GM12878 (cell line): Measurements from ENCODE around the gene RHBDF2. TPM values are rescaled to one million over a fixed set of nuclear protein-coding genes. Genes with fewer than 3 reads are reported as not detected.

Experiments
- ATAC-seq: fragments of 200-7000 bp; cut with Tn5 transposase; 3 replicates; pipeline ENCODE4 v1.9.1; 2020; ENCODE audit warnings: mild to moderate bottlenecking, moderate library complexity
- BruUV-seq: library from RNA; stranded (reverse); fragments of 400-500 nt; replicated peaks from 2 replicates; lab custom pipeline; 2021; lab: Mats Ljungman, UMichigan
- CTCF ChIA-PET: fragments of 300-600 bp; sonication (Branson Sonifier 250); formaldehyde crosslinking; extraction: SDS; loops from one replicate; lab custom pipeline; 2021; ENCODE audit warnings: inconsistent platforms; lab: Yijun Ruan, JAX
- POLR2A ChIA-PET: fragments of 350-600 bp; formaldehyde crosslinking; extraction: SDS; loops from one replicate; lab custom pipeline; 2021; ENCODE audit warnings: inconsistent platforms; lab: Charles Lee
- RAD21 ChIA-PET: fragments of 300-600 bp; sonication (Branson Sonifier 250); formaldehyde crosslinking; loops from one replicate; lab custom pipeline; 2023; ENCODE audit warnings: antibody characterized with exemption; ENCODE audit not compliant: unreplicated experiment; lab: Charles Lee
- SMC1A ChIA-PET: fragments of 300-600 bp; sonication (Branson Sonifier 250); formaldehyde crosslinking; loops from one replicate; lab custom pipeline; 2023; ENCODE audit not compliant: unreplicated experiment, uncharacterized antibody; lab: Charles Lee
- DNase-seq: peaks from one replicate; pipeline ENCODE4 v3.0.0-alpha.2; 2011; ENCODE audit warnings: low read depth, low spot score
- FAIRE-seq: peaks from 3 replicates; lab custom pipeline; 2011; peaks lifted over from hg19 to GRCh38; lab: Jason Lieb, UNC
- H2AFZ ChIP-seq: 2 replicates; pipeline ENCODE4 v1.6.0; 2011; ENCODE audit warnings: low read depth, low read length, control low read depth; ENCODE audit not compliant: control insufficient read depth
- H3K27ac ChIP-seq: 2 replicates; pipeline ENCODE4 v1.5.1; 2011; ENCODE audit warnings: control low read depth; ENCODE audit not compliant: control insufficient read depth, insufficient read depth
- H3K27me3 ChIP-seq, 2 experiments: replicated peaks in 1 of 2; 2 replicates each; pipeline versions ENCODE4 v1.6.0 to v1.6.1; 2011; ENCODE audit warnings: low read length in 1 of 2; ENCODE audit not compliant: control insufficient read depth in 2 of 2, insufficient read depth in 2 of 2
- H3K36me3 ChIP-seq, 2 experiments: 2 replicates each; pipeline ENCODE4 v1.5.1; 2011; ENCODE audit warnings: low read length in 1 of 2; ENCODE audit not compliant: control insufficient read depth in 2 of 2, insufficient read depth in 2 of 2
- H3K4me1 ChIP-seq: 2 replicates; pipeline ENCODE4 v1.6.1; 2011; ENCODE audit warnings: mild to moderate bottlenecking, low read length, moderate library complexity, mixed read lengths; ENCODE audit not compliant: control insufficient read depth, insufficient read depth
- H3K4me2 ChIP-seq: 2 replicates; pipeline ENCODE4 v1.6.0; 2011; ENCODE audit warnings: control low read depth; ENCODE audit not compliant: control insufficient read depth, insufficient read depth
- H3K4me3 ChIP-seq: fragments of 200-600 bp; sonication (generic); 2 replicates; pipeline ENCODE4 v1.5.1; 2016
- H3K79me2 ChIP-seq: 2 replicates; pipeline ENCODE4 v1.6.0; 2011; ENCODE audit warnings: low read length; ENCODE audit not compliant: control insufficient read depth, insufficient read depth
- H3K9ac ChIP-seq: 2 replicates; pipeline ENCODE4 v1.8.0; 2011; ENCODE audit warnings: low read length, control low read depth, mixed read lengths; ENCODE audit not compliant: control insufficient read depth, insufficient read depth
- H3K9me3 ChIP-seq: replicated peaks from 3 replicates; pipeline ENCODE4 v1.5.1; 2011; ENCODE audit warnings: mild to moderate bottlenecking, low read length; ENCODE audit not compliant: control insufficient read depth, insufficient read depth
- H4K20me1 ChIP-seq: 2 replicates; pipeline ENCODE4 v1.6.0; 2011; ENCODE audit not compliant: control insufficient read depth, insufficient read depth
- CBX3 ChIP-seq: fragments of 200-600 bp; sonication (generic); IDR thresholded peaks from 2 replicates; pipeline ENCODE4 v1.6.1; 2016; ENCODE audit warnings: low read depth, borderline replicate concordance
- CHD4 ChIP-seq: fragments of 200-600 bp; sonication (generic); IDR thresholded peaks from 2 replicates; pipeline ENCODE4 v1.6.1; 2016; ENCODE audit warnings: mild to moderate bottlenecking
- CREM ChIP-seq: IDR thresholded peaks from 2 replicates; pipeline ENCODE4 v1.6.1; 2014; ENCODE audit warnings: antibody characterized with exemption, low read depth
- EED ChIP-seq: sonication (generic); IDR thresholded peaks from 2 replicates; pipeline ENCODE4 v1.6.1; 2016; ENCODE audit warnings: antibody characterized with exemption, low read depth
- JUND ChIP-seq: IDR thresholded peaks from 2 replicates; pipeline ENCODE4 v1.6.1; 2012; ENCODE audit warnings: low read depth, mild to moderate bottlenecking, low read length, improper control_type of control experiment, moderate library complexity
- MEF2B ChIP-seq: fragments of 450-650 bp; IDR thresholded peaks from 2 replicates; pipeline ENCODE4 v1.6.1; 2018; ENCODE audit warnings: mild to moderate bottlenecking, moderate library complexity; ENCODE audit not compliant: partially characterized antibody, poor library complexity, severe bottlenecking
- NFYB ChIP-seq: IDR thresholded peaks from 2 replicates; pipeline ENCODE4 v1.6.1; 2011; ENCODE audit warnings: low read depth, mild to moderate bottlenecking, low read length, improper control_type of control experiment, moderate library complexity; ENCODE audit not compliant: insufficient read depth
- PAX5 ChIP-seq: IDR thresholded peaks from 2 replicates; pipeline ENCODE4 v1.6.1; 2011; ENCODE audit warnings: low read depth, low read length, borderline replicate concordance
- PAX8 ChIP-seq: fragments of 450-650 bp; IDR thresholded peaks from 2 replicates; pipeline ENCODE4 v1.6.1; 2017; ENCODE audit warnings: mild to moderate bottlenecking, moderate library complexity
- RELA ChIP-seq: fragments of 450-650 bp; IDR thresholded peaks from 2 replicates; pipeline ENCODE4 v1.8.0; 2014; ENCODE audit warnings: borderline replicate concordance; ENCODE audit not compliant: partially characterized antibody
- TCF3 ChIP-seq: IDR thresholded peaks from 2 replicates; pipeline ENCODE4 v1.6.1; 2012; ENCODE audit warnings: low read depth, mild to moderate bottlenecking, low read length, borderline replicate concordance; ENCODE audit not compliant: insufficient read depth
- WGBS: methylation state at CpG from one replicate; pipeline ENCODE4 v1.1.6; 2016; ENCODE audit warnings: low lambda C conversion rate; ENCODE audit not compliant: insufficient replicate concordance, insufficient coverage; ENCODE audit errors: missing lambda C conversion rate; 5-methylcytosine and 5-hydroxymethylcytosine counted together
- in situ Hi-C: fragments of 300-500 bp; cut with MboI; formaldehyde crosslinking; loops from 9 replicates; pipeline ENCODE4 v1.14.3; 2018; ENCODE audit warnings: mixed read lengths
- intact Hi-C: fragments of 100-400 bp; cut with micrococcal nuclease; formaldehyde crosslinking; loops from one replicate; pipeline ENCODE4 v1.14.2; 2022; ENCODE audit not compliant: unreplicated experiment
- polyA plus RNA-seq, 11 experiments: library from polyadenylated mRNA; depleted of rRNA in 4 of 11; unstranded in 6 of 11; stranded (reverse) in 5 of 11; fragments of >200 nt; fragmentation: Nextera tagmentation in 4 of 11; fragmentation: Illumina TruSeq in 1 of 11; extraction: Ambion mirVana in 4 of 11; extraction: Trizol in 1 of 11; gene quantifications; 1 replicate in 1 of 11; 2 replicates in 10 of 11; pipeline versions ENCODE4 v1.2.1 to v1.2.3, GENCODE V29; 2011 to 2016; ENCODE audit warnings: inconsistent platforms in 2 of 11, missing spikeins in 2 of 11, low read depth in 1 of 11
- total RNA-seq, 4 experiments: library from RNA; depleted of rRNA in 3 of 4; stranded (reverse); fragments of >200 nt in 3 of 4; fragmentation: Illumina TruSeq in 1 of 4; extraction: Trizol in 1 of 4; gene quantifications; 2 replicates each; pipeline versions ENCODE4 v1.2.1 to v1.2.3, GENCODE V29; 2013 to 2021
- TF ChIP-seq, protein P1 (sequence below): IDR thresholded peaks from 2 replicates; pipeline ENCODE4 v1.6.1; 2011; ENCODE audit warnings: low read depth, mild to moderate bottlenecking, low read length, moderate library complexity, borderline replicate concordance; ENCODE audit errors: extremely low read depth
- TF ChIP-seq, protein P2 (sequence below): fragments of 450-650 bp; formaldehyde crosslinking; IDR thresholded peaks from 2 replicates; pipeline ENCODE4 v1.5.0; 2022; ENCODE audit warnings: mild to moderate bottlenecking, missing genetic modification characterization

The RHBDF2 gene
- total and polyA plus RNA-seq, 10 of the 15 experiments (the other 5 are each of a cell fraction or from before 2014, with no cell fraction given): 0.97 to 43.0 (median 18.7) TPM

DNA sequence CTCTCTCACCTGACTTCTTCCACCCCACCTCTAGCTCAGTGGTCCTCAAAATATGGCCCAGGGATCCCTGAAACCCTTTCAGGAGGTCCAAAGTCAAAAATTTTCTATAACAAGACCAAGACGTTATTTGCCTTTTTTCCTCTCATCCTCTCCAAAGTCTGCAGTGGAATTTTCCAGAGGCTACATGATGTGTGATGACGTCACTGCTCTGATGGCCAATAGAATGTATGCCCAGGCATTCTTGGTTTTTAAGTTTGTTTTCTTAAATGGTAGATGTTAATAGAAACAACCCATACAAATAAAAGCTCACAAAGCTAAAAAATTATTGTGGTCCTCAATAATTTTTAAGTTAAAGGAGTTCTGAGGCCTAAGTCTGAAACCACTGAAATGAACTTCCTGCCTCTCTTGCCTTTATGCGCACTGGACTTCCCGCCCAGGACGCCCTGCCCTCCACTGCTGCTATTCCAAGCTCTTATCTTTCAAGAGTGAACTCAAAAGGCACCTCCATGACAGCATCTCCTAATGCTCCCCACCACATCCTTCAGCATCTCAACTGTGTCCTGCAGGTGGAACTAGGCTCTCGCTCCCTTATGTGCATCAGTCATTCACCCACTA, 61.8 kb downstream of the RHBDF2 start:
- ATAC-seq: no peak
- WGBS: 84% methylated on average over 6 of the region's 6 CpGs
- no peak for FAIRE-seq
- Histone ChIP-seq H3K36me3 (peaks cover 0 to 8% of the 10 kb centered on the region in 2 experiments; a peak in 2 of 4 replicates), H3K9me3 (no peaks in the 10 kb centered on the region), H3K27me3 (no peaks in the 10 kb centered on the region), H3K79me2 (peaks cover 52% of the 10 kb centered on the region), H3K27ac (no peak overlapping the region), H3K4me2 (no peak overlapping the region), H3K4me3 (no peak overlapping the region), H4K20me1 (no peaks in the 10 kb centered on the region), H3K9ac (no peak overlapping the region), H3K4me1 (peaks cover 39% of the 10 kb centered on the region), H2AFZ (no peak overlapping the region)
- BruUV-seq: no TSS peak
- SMC1A ChIA-PET: interaction anchor here (1.6 to 1.8 kb wide), 2 partner anchors 9 to 28 kb away, joined by 3 to 5 read pairs; partner anchors contain the start of gene AANAT
- in situ Hi-C loops: no loop called here
- intact Hi-C loops: no loop called here
- CTCF ChIA-PET: interaction anchor here (1.3 kb wide), 1 partner anchor 18 kb away, joined by 5 read pairs; no protein-coding TSS in a partner anchor
- TF ChIP-seq, protein P1, sequence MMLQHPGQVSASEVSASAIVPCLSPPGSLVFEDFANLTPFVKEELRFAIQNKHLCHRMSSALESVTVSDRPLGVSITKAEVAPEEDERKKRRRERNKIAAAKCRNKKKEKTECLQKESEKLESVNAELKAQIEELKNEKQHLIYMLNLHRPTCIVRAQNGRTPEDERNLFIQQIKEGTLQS: no peak
- TF ChIP-seq TCF3 (no peak), JUND (no peak), NFYB (no peak)
- POLR2A ChIA-PET: interaction anchor here (1.6 kb wide), 1 partner anchor 9 kb away, joined by 4 read pairs; no protein-coding TSS in a partner anchor
- RAD21 ChIA-PET: no interaction called here
- DNase-seq: no peak

DNA sequence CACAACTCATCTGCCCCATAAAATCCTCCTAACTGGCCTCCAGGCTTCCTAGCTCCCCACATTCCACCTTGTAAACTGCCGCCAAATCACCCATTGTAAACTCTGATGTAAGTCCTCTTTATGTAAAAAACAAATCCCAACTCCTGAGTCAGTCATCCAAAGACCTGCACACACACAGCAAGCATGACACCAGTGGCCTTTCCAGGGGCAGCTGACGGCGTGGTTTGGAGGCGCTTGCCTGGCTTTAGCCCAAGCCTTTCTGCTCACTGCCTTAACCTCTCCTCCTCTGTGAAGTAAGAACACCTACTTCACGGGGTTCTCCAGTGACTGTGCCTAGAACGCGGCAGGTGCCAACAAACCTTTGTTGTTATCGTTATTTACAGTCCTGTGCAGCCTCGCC, 62.3 kb downstream of the RHBDF2 start:
- WGBS: 86% methylated on average over 9 of the region's 9 CpGs
- no peak for ATAC-seq
- in situ Hi-C loops: no loop called here
- ChIA-PET CTCF (interaction anchor here (0.6 to 1.3 kb wide), 2 partner anchors 9 to 19 kb away, joined by 3 to 5 read pairs; no protein-coding TSS in a partner anchor), SMC1A (interaction anchor here (0.6 to 1.8 kb wide), 3 partner anchors 10 to 42 kb away, joined by 3 to 5 read pairs (median 3); partner anchors contain the start of gene AANAT), POLR2A (interaction anchor here (1.6 kb wide), 1 partner anchor 9 kb away, joined by 4 read pairs; no protein-coding TSS in a partner anchor), RAD21 (no interaction called here)
- Histone ChIP-seq H3K9me3 (no peaks in the 10 kb centered on the region), H3K36me3 (peaks cover 0 to 8% of the 10 kb centered on the region in 2 experiments; a peak in 2 of 4 replicates), H3K4me2 (no peak overlapping the region), H3K4me3 (no peak overlapping the region), H4K20me1 (no peaks in the 10 kb centered on the region), H3K27me3 (no peaks in the 10 kb centered on the region), H3K79me2 (peaks cover 51% of the 10 kb centered on the region), H3K9ac (no peak overlapping the region), H3K27ac (no peak overlapping the region), H2AFZ (no peak overlapping the region), H3K4me1 (peaks cover 34% of the 10 kb centered on the region)
- intact Hi-C loops: no loop called here
- FAIRE-seq: no peak
- BruUV-seq: no TSS peak
- DNase-seq: no peak
- TF ChIP-seq CHD4 (no peak), CREM (no peak), MEF2B (no peak), PAX5 (no peak), PAX8 (no peak), RELA (no peak), CBX3 (no peak), EED (no peak)
- TF ChIP-seq, protein P2, sequence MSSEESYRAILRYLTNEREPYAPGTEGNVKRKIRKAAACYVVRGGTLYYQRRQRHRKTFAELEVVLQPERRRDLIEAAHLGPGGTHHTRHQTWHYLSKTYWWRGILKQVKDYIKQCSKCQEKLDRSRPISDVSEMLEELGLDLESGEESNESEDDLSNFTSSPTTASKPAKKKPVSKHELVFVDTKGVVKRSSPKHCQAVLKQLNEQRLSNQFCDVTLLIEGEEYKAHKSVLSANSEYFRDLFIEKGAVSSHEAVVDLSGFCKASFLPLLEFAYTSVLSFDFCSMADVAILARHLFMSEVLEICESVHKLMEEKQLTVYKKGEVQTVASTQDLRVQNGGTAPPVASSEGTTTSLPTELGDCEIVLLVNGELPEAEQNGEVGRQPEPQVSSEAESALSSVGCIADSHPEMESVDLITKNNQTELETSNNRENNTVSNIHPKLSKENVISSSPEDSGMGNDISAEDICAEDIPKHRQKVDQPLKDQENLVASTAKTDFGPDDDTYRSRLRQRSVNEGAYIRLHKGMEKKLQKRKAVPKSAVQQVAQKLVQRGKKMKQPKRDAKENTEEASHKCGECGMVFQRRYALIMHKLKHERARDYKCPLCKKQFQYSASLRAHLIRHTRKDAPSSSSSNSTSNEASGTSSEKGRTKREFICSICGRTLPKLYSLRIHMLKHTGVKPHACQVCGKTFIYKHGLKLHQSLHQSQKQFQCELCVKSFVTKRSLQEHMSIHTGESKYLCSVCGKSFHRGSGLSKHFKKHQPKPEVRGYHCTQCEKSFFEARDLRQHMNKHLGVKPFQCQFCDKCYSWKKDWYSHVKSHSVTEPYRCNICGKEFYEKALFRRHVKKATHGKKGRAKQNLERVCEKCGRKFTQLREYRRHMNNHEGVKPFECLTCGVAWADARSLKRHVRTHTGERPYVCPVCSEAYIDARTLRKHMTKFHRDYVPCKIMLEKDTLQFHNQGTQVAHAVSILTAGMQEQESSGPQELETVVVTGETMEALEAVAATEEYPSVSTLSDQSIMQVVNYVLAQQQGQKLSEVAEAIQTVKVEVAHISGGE (CRISPR knock-in tag): no peak
